Mucosa of rectum (tissue), 2 donors: ENCODE results near the gene C2orf92.
"Not testable (repeated sequence)": the region's sequence is repeated elsewhere in the genome, so short reads cannot be mapped to it uniquely, and the experiment has no call there.

Experiments
- H3K27ac ChIP-seq, 2 donors: one replicate each; pipeline ENCODE4 v1.7.0; 2013; ENCODE audit warnings: inconsistent platforms in 2 of 2, low read depth in 2 of 2, low read length in 2 of 2
- H3K27me3 ChIP-seq, 2 donors: one replicate each; pipeline ENCODE4 v1.7.0; 2013; ENCODE audit warnings: low read length in 2 of 2; ENCODE audit not compliant: control insufficient read depth in 2 of 2, insufficient read depth in 2 of 2
- H3K36me3 ChIP-seq, 2 donors: one replicate each; pipeline ENCODE4 v1.7.0; 2013; ENCODE audit warnings: low read length in 2 of 2; ENCODE audit not compliant: control insufficient read depth in 2 of 2, insufficient read depth in 2 of 2
- H3K4me1 ChIP-seq, 2 donors: one replicate each; pipeline ENCODE4 v1.7.0; 2013; ENCODE audit warnings: low read length in 2 of 2, mild to moderate bottlenecking in 1 of 2; ENCODE audit not compliant: control insufficient read depth in 2 of 2, insufficient read depth in 2 of 2
- H3K4me3 ChIP-seq, 2 donors: one replicate each; pipeline ENCODE4 v1.7.0; 2013; ENCODE audit warnings: low read length in 2 of 2
- H3K9ac ChIP-seq, 2 donors: one replicate each; pipeline ENCODE4 v1.7.0; 2013; ENCODE audit warnings: low read length in 2 of 2, low read depth in 1 of 2, mild to moderate bottlenecking in 1 of 2
- H3K9me3 ChIP-seq, 2 donors: one replicate each; pipeline ENCODE4 v1.7.0; 2013; ENCODE audit warnings: low read length in 2 of 2; ENCODE audit not compliant: control insufficient read depth in 2 of 2
- donor health status: healthy.
- donor health status: Normal muscosa, but diverticular disease.

C2orf92 gene

DNA sequence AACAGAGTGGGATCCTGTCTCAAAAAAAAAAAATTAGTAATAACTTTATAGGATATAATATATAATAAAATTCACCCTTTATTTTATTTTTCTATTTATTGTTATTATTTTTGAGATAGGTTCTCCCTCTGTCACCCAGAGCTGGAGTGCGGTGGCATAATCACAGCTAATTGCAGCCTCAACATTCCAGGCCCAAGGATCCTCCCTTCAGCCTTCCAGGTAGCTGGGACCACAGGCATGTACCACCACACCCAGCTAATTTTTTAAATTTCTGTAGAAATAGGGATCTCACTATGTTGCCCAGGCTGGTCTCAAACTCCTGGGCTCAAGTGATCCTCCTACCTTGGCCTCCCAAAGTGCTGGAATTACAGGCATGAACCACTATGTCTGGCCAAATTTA lies 958 bp downstream of the C2orf92 start:
- Histone ChIP-seq H3K27ac (no peak overlapping the region), H3K9ac (no peak overlapping the region), H3K36me3 (no peaks in the 10 kb centered on the region), H3K9me3 (no peaks in the 10 kb centered on the region), H3K4me1 (peaks cover 0 to 8% of the 10 kb centered on the region in 2 donors), H3K4me3 (no peak overlapping the region), H3K27me3 (no peaks in the 10 kb centered on the region)

DNA sequence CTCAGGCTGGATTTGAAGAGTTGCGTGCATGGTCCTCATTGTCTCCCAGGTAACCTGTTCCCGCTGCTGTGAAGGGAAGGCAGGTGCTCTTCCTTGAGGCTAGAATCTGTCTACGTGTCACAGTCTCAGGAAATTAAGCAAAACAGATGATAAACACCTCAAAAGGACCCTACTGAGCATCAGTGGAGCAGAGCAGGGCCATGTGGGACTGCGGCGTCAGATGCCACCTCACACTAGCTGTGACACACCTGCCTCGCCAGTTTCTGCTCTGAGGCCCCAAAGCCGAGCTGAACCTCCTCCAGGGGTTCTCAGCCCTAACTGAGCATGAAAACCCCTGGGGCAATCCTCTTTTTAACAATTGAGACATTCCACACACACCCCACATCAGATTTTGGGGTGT lies 2.0 kb downstream of the C2orf92 start:
- no peaks in the 10 kb centered on the region for H3K9me3 ChIP-seq
- H3K27ac ChIP-seq: no peak overlapping the region
- H3K36me3 ChIP-seq: no peaks in the 10 kb centered on the region
- peaks cover 0 to 8% of the 10 kb centered on the region in 2 donors for H3K4me1 ChIP-seq
- H3K27me3 ChIP-seq: no peaks in the 10 kb centered on the region
- H3K9ac ChIP-seq: no peak overlapping the region
- no peak overlapping the region for H3K4me3 ChIP-seq

DNA sequence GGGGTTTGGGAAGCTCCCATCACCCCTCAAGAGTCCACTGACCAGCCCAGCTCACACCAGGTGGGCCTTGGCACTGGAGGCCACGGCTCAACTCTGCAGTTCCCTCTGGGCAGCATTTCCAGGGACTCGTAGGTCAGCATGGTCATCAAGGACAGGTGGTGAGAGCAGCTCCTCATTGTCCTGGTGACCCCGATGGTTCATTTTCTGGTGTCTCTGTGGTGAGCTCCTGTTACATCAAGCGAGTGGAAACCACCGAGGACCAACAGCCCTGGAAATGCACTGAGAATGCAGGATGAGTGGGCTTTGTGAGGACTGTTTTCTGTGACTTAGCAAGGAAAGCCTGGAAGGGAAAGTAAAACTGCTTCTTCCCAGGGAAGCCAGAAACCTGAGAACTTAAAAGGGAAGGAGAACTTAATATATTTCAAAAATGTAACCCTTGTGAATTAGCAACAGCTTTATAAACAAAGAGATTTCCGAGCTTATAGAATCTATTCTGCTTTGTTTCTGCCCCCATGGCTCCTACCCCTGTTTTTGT lies 3.2 kb downstream of the C2orf92 start:
- H3K27me3 ChIP-seq, H3K9ac ChIP-seq, H3K4me3 ChIP-seq, H3K27ac ChIP-seq, H3K9me3 ChIP-seq, H3K36me3 ChIP-seq, H3K4me1 ChIP-seq: not testable (repeated sequence)

DNA sequence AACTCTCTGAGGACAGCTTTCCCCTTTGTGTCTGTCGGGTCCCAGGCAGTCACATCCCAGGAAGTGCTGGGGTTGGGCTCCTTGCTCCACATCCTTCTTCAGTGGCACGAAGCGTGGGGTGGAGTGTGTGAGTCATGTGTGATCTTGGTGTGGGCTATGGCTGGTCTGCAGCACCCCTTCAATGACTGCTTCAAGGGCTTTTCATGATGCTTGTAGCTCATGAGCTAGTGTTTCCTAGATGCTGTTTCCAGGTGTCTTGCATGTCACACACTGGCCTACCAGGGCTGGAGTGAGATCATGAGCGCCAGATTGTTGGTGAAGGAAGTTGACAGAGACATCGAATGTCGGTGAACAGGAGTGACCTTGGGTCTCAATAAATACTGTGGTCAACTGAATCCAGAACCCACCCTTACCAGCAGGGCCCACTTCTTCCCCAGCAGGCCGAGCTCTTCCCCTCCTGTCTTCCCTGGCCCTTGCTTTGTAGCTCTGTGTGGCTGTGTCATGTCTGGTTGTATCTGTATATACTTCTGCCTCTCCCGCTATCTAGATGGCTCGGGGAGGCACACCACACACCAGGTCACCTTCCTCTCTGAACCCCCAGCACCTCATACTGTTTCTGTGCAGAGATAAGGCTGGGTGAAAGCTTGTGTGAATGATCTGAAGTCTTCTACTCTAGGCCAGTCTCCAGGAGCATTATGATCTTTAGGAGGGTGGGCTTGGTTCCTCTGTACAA lies 3.8 kb downstream of the C2orf92 start:
- no peak overlapping the region for H3K9ac ChIP-seq
- no peaks in the 10 kb centered on the region for H3K27me3 ChIP-seq
- H3K9me3 ChIP-seq: no peaks in the 10 kb centered on the region
- H3K36me3 ChIP-seq: no peaks in the 10 kb centered on the region
- H3K27ac ChIP-seq: no peak overlapping the region
- H3K4me3 ChIP-seq: no peak overlapping the region
- H3K4me1 ChIP-seq: peaks cover 0 to 8% of the 10 kb centered on the region in 2 donors

DNA sequence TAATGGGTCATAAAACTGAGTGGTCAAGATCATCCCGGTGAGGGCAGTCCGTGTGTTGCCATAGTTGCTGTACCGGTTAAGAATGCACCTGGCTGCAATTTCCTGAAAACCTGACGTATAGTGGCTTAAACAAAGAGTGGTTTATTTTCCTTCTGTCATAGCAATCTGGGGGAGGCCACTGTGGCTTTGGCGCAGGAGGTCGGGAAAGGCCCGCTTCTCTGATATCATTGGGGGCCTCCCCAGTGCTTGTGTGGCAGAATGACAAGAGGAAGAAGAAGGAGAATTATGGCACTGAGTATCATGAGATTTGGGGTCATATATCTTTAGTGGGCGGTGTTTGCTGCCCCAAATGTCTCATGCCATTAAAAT lies 4.4 kb downstream of the C2orf92 start:
- Histone ChIP-seq H3K9ac (no peak overlapping the region), H3K27me3 (no peaks in the 10 kb centered on the region), H3K4me3 (no peak overlapping the region), H3K36me3 (no peaks in the 10 kb centered on the region), H3K4me1 (peaks cover 0 to 8% of the 10 kb centered on the region in 2 donors), H3K9me3 (no peaks in the 10 kb centered on the region), H3K27ac (no peak overlapping the region)

DNA sequence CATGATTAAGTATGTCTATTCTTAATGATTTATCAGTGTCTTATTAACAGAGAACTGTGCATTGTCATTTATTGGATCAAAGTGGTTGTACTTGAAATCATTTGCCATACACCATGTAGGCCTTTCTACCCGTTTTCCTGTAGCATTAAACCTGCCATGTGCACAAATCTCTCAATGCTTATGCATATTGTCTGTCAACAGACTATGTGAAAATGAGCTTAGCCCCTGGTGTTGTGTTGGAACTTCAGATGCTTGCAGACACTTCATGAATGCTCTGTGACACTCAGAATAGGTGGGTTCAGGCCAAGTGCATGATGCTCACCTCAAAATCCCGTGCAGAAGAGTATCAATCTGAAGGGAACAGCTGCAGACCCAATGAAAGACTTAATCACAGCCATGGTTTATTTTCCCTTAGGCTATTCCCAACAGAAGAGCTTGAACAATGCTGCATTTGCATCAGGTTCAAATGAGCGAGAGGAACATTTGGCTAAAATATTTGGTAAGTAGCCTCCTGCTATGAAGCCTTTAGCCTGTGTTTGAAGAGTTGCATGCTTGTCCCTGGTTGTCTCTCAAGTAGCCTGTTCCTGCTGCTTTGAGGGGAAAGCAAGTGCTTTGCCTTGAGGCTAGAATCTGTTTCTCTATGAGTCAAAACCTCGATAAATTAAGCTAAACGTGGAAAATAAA lies 6.1 kb downstream of the C2orf92 start:
- Histone ChIP-seq H3K27me3 (no peaks in the 10 kb centered on the region), H3K27ac (no peak overlapping the region), H3K9ac (no peak overlapping the region), H3K4me1 (peaks cover 0 to 8% of the 10 kb centered on the region in 2 donors), H3K4me3 (no peak overlapping the region), H3K9me3 (no peaks in the 10 kb centered on the region), H3K36me3 (no peaks in the 10 kb centered on the region)

DNA sequence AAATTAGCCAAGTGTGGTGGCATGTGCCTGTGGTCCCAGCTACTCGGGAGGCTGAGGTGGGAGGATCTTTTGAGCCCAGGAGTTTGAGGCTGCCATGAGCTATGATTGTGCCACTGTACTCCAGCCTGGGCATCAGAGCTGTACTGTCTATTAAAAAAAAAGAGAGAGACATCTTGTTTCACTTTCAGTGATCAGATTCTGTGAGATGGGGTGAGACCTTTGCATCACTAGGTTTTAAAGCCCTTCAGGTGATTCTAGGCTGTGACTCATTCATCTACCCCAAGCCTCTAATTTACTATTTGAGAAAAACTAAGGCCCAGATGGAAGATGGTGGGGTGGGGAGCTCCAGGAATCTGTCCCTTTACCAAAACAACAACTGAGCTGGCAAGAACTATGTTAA lies 7.1 kb downstream of the C2orf92 start:
- Histone ChIP-seq H3K4me1 (peaks cover 0 to 8% of the 10 kb centered on the region in 2 donors), H3K4me3 (no peak overlapping the region), H3K27ac (no peak overlapping the region), H3K9ac (no peak overlapping the region), H3K27me3 (no peaks in the 10 kb centered on the region), H3K9me3 (no peaks in the 10 kb centered on the region), H3K36me3 (no peaks in the 10 kb centered on the region)

DNA sequence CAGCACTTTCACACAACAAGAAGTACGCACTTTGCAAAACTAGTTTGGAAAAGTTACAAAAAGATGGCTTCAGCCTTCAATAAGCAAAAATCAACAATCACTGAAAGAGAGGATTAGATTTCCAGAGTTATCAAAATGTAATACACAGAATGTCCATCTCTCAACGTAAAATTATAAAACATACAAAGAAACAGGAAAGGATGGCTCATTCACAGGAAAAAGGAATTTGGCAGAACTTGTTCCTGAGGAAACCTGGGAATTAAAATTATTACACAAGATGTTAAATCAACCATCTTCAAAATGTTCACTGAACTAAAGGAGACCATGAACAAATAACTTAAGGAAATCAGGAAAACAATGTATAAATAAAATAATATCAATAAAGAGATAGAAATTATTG lies 8.0 kb downstream of the C2orf92 start:
- Histone ChIP-seq H3K4me1 (peaks cover 0 to 8% of the 10 kb centered on the region in 2 donors), H3K36me3 (no peaks in the 10 kb centered on the region), H3K27ac (no peak overlapping the region), H3K9ac (no peak overlapping the region), H3K27me3 (no peaks in the 10 kb centered on the region), H3K4me3 (no peak overlapping the region), H3K9me3 (no peaks in the 10 kb centered on the region)

DNA sequence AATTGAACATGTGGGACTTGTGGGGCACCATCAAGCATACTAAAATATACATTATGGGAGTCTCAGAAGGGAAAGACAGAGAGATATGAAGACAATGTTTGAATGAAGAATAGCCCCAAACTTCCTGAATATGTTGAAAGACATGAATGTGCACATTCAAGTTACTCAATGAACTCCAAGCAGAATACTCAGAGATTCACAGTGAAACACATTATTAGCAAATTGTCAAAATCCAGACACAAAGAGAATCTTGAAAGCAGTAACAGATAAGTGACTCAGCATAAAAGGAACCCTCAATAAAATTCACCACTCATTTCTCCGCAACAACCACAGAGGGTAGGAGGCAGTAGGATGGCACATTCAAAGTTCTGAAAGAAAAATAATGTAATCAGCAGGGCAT lies 8.8 kb downstream of the C2orf92 start:
- Histone ChIP-seq H3K4me1 (peaks cover 0 to 6% of the 10 kb centered on the region in 2 donors), H3K36me3 (no peaks in the 10 kb centered on the region), H3K9me3 (no peaks in the 10 kb centered on the region), H3K27me3 (no peaks in the 10 kb centered on the region), H3K9ac (no peak overlapping the region), H3K4me3 (no peak overlapping the region), H3K27ac (no peak overlapping the region)

DNA sequence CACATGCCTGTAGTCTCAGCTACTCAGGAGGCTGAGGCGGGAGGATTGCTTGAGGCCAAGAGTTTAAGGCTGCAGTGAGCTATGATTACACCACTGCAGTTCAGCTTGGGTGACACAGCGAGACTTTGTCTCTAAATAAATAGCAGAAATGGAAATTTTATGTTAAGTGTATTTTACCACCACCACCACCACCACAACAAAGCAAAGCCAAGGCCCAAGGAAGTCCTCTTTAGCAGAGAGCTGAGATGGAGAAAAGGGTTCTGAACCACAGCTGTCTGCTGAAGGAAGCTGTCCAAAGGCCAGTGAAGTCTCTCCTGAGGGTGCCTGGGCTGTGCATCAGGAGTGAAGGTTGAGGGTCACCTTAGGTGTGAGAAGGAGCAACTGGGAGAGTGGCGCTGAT lies 17.7 kb downstream of the C2orf92 start:
- H3K4me3 ChIP-seq, H3K9me3 ChIP-seq, H3K27me3 ChIP-seq, H3K36me3 ChIP-seq, H3K27ac ChIP-seq, H3K4me1 ChIP-seq, H3K9ac ChIP-seq: not testable (repeated sequence)
